Transverse colon (tissue), 4 donors: Measurements from ENCODE around the gene SRGAP2B. TPM values are rescaled to one million over a fixed set of nuclear protein-coding genes. Genes with fewer than 3 reads are reported as not detected.
"Not testable (repeated sequence)": the region's sequence is repeated elsewhere in the genome, so short reads cannot be mapped to it uniquely, and the experiment has no call there.

Source experiments
- DNase-seq: peaks from one replicate; pipeline ENCODE4 v3.0.0-alpha.2; 2019
- H3K27ac ChIP-seq, 4 donors: fragments of 200-600 bp; sonication (generic); 2 replicates each; pipeline ENCODE4 v1.5.1; 2016 to 2018; ENCODE audit warnings: inconsistent platforms in 4 of 4
- H3K27me3 ChIP-seq: fragments of 200-600 bp; sonication (generic); 2 replicates; pipeline ENCODE4 v1.5.1; 2017; ENCODE audit warnings: inconsistent platforms
- H3K36me3 ChIP-seq, 4 donors: fragments of 200-600 bp; sonication (generic); 2 replicates each; pipeline ENCODE4 v1.5.1; 2017 to 2019; ENCODE audit warnings: inconsistent platforms in 4 of 4
- H3K4me1 ChIP-seq, 4 donors: fragments of 200-600 bp; sonication (generic); 2 replicates each; pipeline ENCODE4 v1.5.1; 2017 to 2020; ENCODE audit warnings: inconsistent platforms in 4 of 4
- H3K4me3 ChIP-seq, 4 donors: fragments of 200-600 bp; sonication (generic); 1 replicate in 1 of 4; 2 replicates in 3 of 4; pipeline versions ENCODE4 v1.5.1 to v1.6.1; 2017 to 2019; ENCODE audit warnings: inconsistent platforms in 4 of 4
- H3K9me3 ChIP-seq, 2 donors: fragments of 200-600 bp; sonication (generic); 2 replicates each; pipeline ENCODE4 v1.5.1; 2017 to 2019; ENCODE audit warnings: inconsistent platforms in 2 of 2
- WGBS, 2 donors: methylation state at CpG; one replicate each; pipeline ENCODE4 v1.1.5; 2018; ENCODE audit warnings: low coverage in 1 of 2; 5-methylcytosine and 5-hydroxymethylcytosine counted together
- in situ Hi-C, 4 donors: fragments of 200-750 bp; cut with MboI; loops; one replicate each; pipeline versions ENCODE4 v1.15.0 to v1.15.1; 2017; ENCODE audit warnings: low sequenced_read_pairs in 3 of 4, low pct_ligation_motif_present in 1 of 4, low pct_unique_long_range_greater_than_20kb in 1 of 4
- intact Hi-C: fragments of 100-400 bp; cut with DNase I; formaldehyde crosslinking; loops from one replicate; pipeline ENCODE4 v1.15.1; 2023; ENCODE audit warnings: low total_unique reads
- total RNA-seq, 4 donors: library from RNA; depleted of rRNA; stranded (reverse); fragments of >200 nt; gene quantifications; one replicate each; pipeline ENCODE4 v1.1.0, GENCODE V29; 2016

SRGAP2B gene
- total RNA-seq, 4 donors from 2014 or later: 0.75 to 10.6 (median 6.4) TPM

GRCh38 chr1:145033523-145033922 is 61.6 kb downstream of the SRGAP2B start:
- H3K36me3 ChIP-seq, H3K9me3 ChIP-seq, H3K27me3 ChIP-seq, in situ Hi-C loops, DNase-seq, H3K27ac ChIP-seq, intact Hi-C loops, H3K4me3 ChIP-seq, H3K4me1 ChIP-seq: not testable (repeated sequence)
- WGBS, 2 donors: no CpG with 5 or more reads among the region's 2 CpGs

GRCh38 chr1:145027251-145027650 is 67.9 kb downstream of the SRGAP2B start:
- no CpG with 5 or more reads among the region's 4 CpGs for WGBS, 2 donors
- H3K36me3 ChIP-seq, H3K9me3 ChIP-seq, H3K27me3 ChIP-seq, in situ Hi-C loops, DNase-seq, H3K4me1 ChIP-seq, H3K27ac ChIP-seq, H3K4me3 ChIP-seq, intact Hi-C loops: not testable (repeated sequence)

- H3K9me3 ChIP-seq, H3K27me3 ChIP-seq, in situ Hi-C loops, H3K4me1 ChIP-seq, H3K36me3 ChIP-seq, DNase-seq, intact Hi-C loops, H3K4me3 ChIP-seq, H3K27ac ChIP-seq: not testable (repeated sequence)
Measured at GRCh38 chr1:145025286-145025685, 69.8 kb downstream of the SRGAP2B start.

- H3K27ac ChIP-seq, H3K9me3 ChIP-seq, in situ Hi-C loops, H3K36me3 ChIP-seq, H3K27me3 ChIP-seq, intact Hi-C loops, DNase-seq, H3K4me3 ChIP-seq, H3K4me1 ChIP-seq: not testable (repeated sequence)
- 80% methylated on average over 1 of the region's 2 CpGs; no CpG with 5 or more reads in 1 of the 2 donors for WGBS, 2 donors
Measured at GRCh38 chr1:145022259-145022658, 72.9 kb downstream of the SRGAP2B start.

- H3K9me3 ChIP-seq, intact Hi-C loops, H3K4me1 ChIP-seq, in situ Hi-C loops, H3K27ac ChIP-seq, H3K36me3 ChIP-seq, H3K27me3 ChIP-seq, DNase-seq, H3K4me3 ChIP-seq: not testable (repeated sequence)
- WGBS, 2 donors: 94% methylated on average over 3 of the region's 4 CpGs; no CpG with 5 or more reads in 1 of the 2 donors
Measured at GRCh38 chr1:145021749-145022148, 73.4 kb downstream of the SRGAP2B start.

- H3K9me3 ChIP-seq, H3K27ac ChIP-seq, in situ Hi-C loops, H3K4me3 ChIP-seq, DNase-seq, H3K36me3 ChIP-seq, intact Hi-C loops, H3K4me1 ChIP-seq, H3K27me3 ChIP-seq: not testable (repeated sequence)
- 56 to 58% methylated on average over 2 of the region's 2 CpGs for WGBS, 2 donors
Measured at GRCh38 chr1:145019709-145020108, 75.4 kb downstream of the SRGAP2B start.

GRCh38 chr1:145017725-145018124 is 77.4 kb downstream of the SRGAP2B start:
- H3K27me3 ChIP-seq, DNase-seq, intact Hi-C loops, H3K36me3 ChIP-seq, H3K27ac ChIP-seq, H3K4me3 ChIP-seq, H3K9me3 ChIP-seq, H3K4me1 ChIP-seq, in situ Hi-C loops: not testable (repeated sequence)
- 58% methylated on average over 2 of the region's 2 CpGs; no CpG with 5 or more reads in 1 of the 2 donors for WGBS, 2 donors

GRCh38 chr1:145016492-145016862 is 78.7 kb downstream of the SRGAP2B start:
- H3K36me3 ChIP-seq, H3K9me3 ChIP-seq, H3K4me3 ChIP-seq, H3K4me1 ChIP-seq, H3K27me3 ChIP-seq, H3K27ac ChIP-seq, DNase-seq, intact Hi-C loops, in situ Hi-C loops: not testable (repeated sequence)

GRCh38 chr1:145015744-145016491 is 79.2 kb downstream of the SRGAP2B start:
- in situ Hi-C loops, H3K27me3 ChIP-seq, H3K27ac ChIP-seq, H3K4me3 ChIP-seq, intact Hi-C loops, DNase-seq, H3K9me3 ChIP-seq, H3K4me1 ChIP-seq, H3K36me3 ChIP-seq: not testable (repeated sequence)
- no CpG with 5 or more reads among the region's 2 CpGs for WGBS, 2 donors

GRCh38 chr1:145013353-145013752 is 81.8 kb downstream of the SRGAP2B start:
- 100% methylated on average over 1 of the region's 4 CpGs; no CpG with 5 or more reads in 1 of the 2 donors for WGBS, 2 donors
- H3K4me3 ChIP-seq, in situ Hi-C loops, H3K4me1 ChIP-seq, H3K9me3 ChIP-seq, H3K36me3 ChIP-seq, H3K27ac ChIP-seq, DNase-seq, H3K27me3 ChIP-seq, intact Hi-C loops: not testable (repeated sequence)

GRCh38 chr1:145011811-145012210 is 83.3 kb downstream of the SRGAP2B start:
- DNase-seq, H3K4me3 ChIP-seq, H3K27ac ChIP-seq, H3K27me3 ChIP-seq, in situ Hi-C loops, H3K9me3 ChIP-seq, H3K36me3 ChIP-seq, H3K4me1 ChIP-seq, intact Hi-C loops: not testable (repeated sequence)
- WGBS, 2 donors: 67% methylated on average over 3 of the region's 4 CpGs; no CpG with 5 or more reads in 1 of the 2 donors
